ENCODE results near the gene PRORP.

- TF ChIP-seq EZH2 (IDR thresholded peaks at IDR 0.05): no peak
- no peak for TF ChIP-seq CTCF (IDR thresholded peaks at IDR 0.05)
- no peak for TF ChIP-seq EZH2phosphoT487 (IDR thresholded peaks at IDR 0.05)
These were observed 24.8 kb downstream of the PRORP start for GRCh38 chr14:35147186-35147585.

Measured in neural progenitor cell (in vitro differentiated cells).